ENCODE data around the gene OR14I1. TPM values are rescaled to one million over a fixed set of nuclear protein-coding genes. Genes with fewer than 3 reads are reported as not detected.

Gene OR14I1
- not detected in 2 replicates for total RNA-seq

DNA sequence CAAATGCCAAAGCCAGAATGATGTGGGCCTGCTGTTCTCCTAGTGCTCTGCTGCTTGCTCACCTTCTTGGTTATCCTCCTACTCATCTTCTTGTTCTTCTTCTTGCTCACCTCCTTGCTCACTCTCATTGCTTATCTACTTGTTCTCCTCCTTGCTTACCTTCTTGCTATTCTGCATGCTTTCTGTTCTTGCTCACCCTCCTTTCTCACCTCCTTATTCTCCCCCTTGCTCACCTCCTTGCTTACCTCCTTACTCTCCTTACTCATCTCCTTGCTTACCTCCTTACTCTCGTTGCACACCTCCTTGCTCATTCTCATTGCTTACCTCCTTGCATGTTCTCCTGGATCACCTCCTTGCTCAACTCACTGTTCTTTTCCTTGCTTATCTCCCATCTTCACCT lies at the start of gene OR14I1:
Gene OR14I1, minus strand, starts transcription at position 53 of the 400 bp plus-strand sequence.

DNA sequence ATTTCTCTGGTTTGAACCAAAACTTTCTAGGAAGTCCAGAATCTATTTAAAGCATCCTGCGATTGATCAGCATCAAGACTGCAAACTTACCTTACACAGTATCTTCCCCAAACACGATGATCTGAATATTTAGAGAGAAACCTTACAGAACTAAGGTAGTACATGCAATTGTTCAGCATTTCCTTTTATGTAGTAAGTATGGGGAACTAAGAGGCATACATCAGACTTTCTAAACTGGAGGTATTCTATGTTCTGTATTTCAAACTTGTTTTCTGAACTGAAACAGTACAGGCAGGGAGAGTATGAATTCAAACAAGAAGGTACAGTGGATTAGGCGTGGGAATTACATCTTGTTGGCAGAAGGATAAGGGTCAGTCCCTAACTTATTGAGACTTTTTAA lies 47.2 kb downstream of the OR14I1 start, which contains the start of gene OR2T27:
Gene OR2T27, minus strand, starts transcription at position 175 of the 400 bp plus-strand sequence. CDS start 4,644 bp downstream, outside the sequence.

Small RNAs within 50 kb of the gene (small RNA-seq; reads per million reads assigned to genes)
- gene AHCYP8: not detected

Other genes starting within 250 kb of the OR14I1 start
- not detected in 2 replicates for gene OR2T3, start 229.4 kb downstream of the OR14I1 start, total RNA-seq
- not detected in 2 replicates for gene OR2T5, start 214.2 kb downstream of the OR14I1 start, total RNA-seq
- not detected in 2 replicates for gene OR2G6, start 194.7 kb downstream of the OR14I1 start, total RNA-seq
- not detected in 2 replicates for gene OR2T29, start 140.0 kb downstream of the OR14I1 start, total RNA-seq
- not detected in 2 replicates for gene OR2T34, start 128.0 kb downstream of the OR14I1 start, total RNA-seq
- not detected in 2 replicates for gene OR2T10, start 105.1 kb downstream of the OR14I1 start, total RNA-seq
- gene OR2T11, start 67.7 kb downstream of the OR14I1 start, total RNA-seq: not detected in 2 replicates
- gene OR2T35, start 57.5 kb downstream of the OR14I1 start, total RNA-seq: not detected in 2 replicates
- not detected in 2 replicates for gene OR2T27, start 47.2 kb downstream of the OR14I1 start, total RNA-seq
- gene LYPD8, start 53.0 kb upstream of the OR14I1 start, total RNA-seq: not detected in 2 replicates
- 24.8 TPM in 2 replicates for gene SH3BP5L, start 123.1 kb upstream of the OR14I1 start, total RNA-seq
- gene ZNF672, start 135.5 kb upstream of the OR14I1 start, total RNA-seq: 20.5 and 22.9 TPM in 2 replicates
- gene ZNF692, start 156.3 kb upstream of the OR14I1 start, total RNA-seq: 14.2 and 14.4 TPM in 2 replicates
- gene PGBD2, start 203.5 kb upstream of the OR14I1 start, total RNA-seq: 4.6 and 6.2 TPM in 2 replicates